ENCODE data around the gene MCM5. TPM values are rescaled to one million over a fixed set of nuclear protein-coding genes. Genes with fewer than 3 reads are reported as not detected.

The MCM5 gene
- polyA plus RNA-seq, 3 donors: 23.4 to 39.8 (median 25.5) TPM

DNA sequence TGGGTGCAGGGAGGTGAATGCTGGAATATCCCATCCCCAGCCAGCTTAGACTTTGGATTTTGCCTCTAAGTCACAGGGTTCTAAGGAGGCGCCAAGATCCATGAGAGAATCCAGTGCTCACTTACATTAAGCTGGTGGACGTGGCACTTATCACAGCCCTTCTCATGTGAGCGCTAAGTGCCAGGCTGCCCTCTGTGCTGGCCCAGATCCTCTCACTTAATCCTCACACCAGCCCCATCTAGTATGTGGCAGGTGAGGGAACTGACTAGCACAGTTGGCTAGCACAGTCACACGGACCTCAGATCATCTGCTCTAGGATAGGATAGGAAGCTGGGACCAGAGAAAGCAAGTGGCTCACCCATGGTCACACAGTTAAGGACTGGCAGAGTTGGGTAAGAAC, 15.4 kb upstream of the MCM5 start:
- intact Hi-C loops (cut with micrococcal nuclease): loop anchor here in 1 of 2 donors (5.0 kb wide), 1 partner anchor 37 kb away; no protein-coding TSS in a partner anchor
- H3K36me3 ChIP-seq (replicated peaks in 1 of 2; ENCODE audit: control insufficient read depth in 1 of 2, insufficient read depth in 2 of 2, low read length in 2 of 2): peaks cover 53 to 62% of the 10 kb centered on the region in 2 donors
- TF ChIP-seq, protein P1, sequence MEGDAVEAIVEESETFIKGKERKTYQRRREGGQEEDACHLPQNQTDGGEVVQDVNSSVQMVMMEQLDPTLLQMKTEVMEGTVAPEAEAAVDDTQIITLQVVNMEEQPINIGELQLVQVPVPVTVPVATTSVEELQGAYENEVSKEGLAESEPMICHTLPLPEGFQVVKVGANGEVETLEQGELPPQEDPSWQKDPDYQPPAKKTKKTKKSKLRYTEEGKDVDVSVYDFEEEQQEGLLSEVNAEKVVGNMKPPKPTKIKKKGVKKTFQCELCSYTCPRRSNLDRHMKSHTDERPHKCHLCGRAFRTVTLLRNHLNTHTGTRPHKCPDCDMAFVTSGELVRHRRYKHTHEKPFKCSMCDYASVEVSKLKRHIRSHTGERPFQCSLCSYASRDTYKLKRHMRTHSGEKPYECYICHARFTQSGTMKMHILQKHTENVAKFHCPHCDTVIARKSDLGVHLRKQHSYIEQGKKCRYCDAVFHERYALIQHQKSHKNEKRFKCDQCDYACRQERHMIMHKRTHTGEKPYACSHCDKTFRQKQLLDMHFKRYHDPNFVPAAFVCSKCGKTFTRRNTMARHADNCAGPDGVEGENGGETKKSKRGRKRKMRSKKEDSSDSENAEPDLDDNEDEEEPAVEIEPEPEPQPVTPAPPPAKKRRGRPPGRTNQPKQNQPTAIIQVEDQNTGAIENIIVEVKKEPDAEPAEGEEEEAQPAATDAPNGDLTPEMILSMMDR (IDR thresholded peaks at IDR 0.05): no peak

DNA sequence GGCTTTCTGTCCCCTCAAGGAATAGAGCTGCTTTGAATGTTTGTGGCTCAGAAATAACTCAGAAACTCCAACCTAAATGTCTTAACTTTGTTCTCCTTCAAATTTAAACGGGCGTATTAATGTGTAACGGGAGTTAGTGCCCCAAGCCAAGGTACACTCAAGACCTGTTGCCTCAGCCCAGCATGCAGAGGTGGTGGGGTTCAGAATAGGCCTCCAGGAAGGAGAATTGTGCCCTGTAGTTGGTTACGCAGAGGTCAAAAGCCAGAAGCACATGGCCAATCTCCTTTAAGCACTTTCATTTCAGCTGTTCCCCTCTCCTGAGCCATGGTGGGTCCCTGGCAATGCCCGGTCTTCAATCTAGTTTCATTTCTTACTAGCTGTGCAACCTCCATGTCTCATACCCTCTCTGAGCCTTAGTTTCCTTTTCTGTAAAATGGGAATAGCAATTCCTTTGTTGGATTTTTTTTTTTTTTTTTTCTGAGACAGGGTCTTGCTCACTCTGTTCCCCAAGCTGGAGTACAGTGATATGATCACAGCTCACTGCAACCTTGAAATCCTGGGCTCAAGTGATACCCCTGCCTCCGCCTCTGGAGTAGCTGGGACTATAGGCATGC, 14.9 kb upstream of the MCM5 start:
- peaks cover 6 to 15% (median 15%) of the 10 kb centered on the region in 3 donors for H3K27me3 Mint-ChIP-seq (ENCODE audit: low read depth in 3 of 3)
- no peak for DNase-seq
- peak overlapping the region in 1 of 2 donors; percentile 35 for H3K4me3 Mint-ChIP-seq
- peaks cover 52% of the 10 kb centered on the region for H3K4me1 Mint-ChIP-seq
- peaks cover 77% of the 10 kb centered on the region for H4K20me1 ChIP-seq (ENCODE audit: insufficient read depth, low read length)
- H3K36me3 Mint-ChIP-seq: peaks cover 70 to 71% of the 10 kb centered on the region in 2 donors
- H3K9me3 ChIP-seq (replicated peaks in 1 of 2; ENCODE audit: control insufficient read depth in 1 of 2, insufficient read depth in 1 of 2, low read length in 2 of 2): no peaks in the 10 kb centered on the region
- H3K9ac ChIP-seq (ENCODE audit: insufficient read depth, low read length, poor library complexity, severe bottlenecking): no peak overlapping the region
- H3K27ac Mint-ChIP-seq: peak overlapping the region in 3 of 7 donors; percentile 38 to 76 (median 57)
- peaks cover 47 to 53% of the 10 kb centered on the region in 2 donors for H3K4me1 ChIP-seq (ENCODE audit: control insufficient read depth in 1 of 2, insufficient read depth in 2 of 2, low read length in 2 of 2)
- TF ChIP-seq, protein P1 (IDR thresholded peaks at IDR 0.05): no peak
- H3K4me3 ChIP-seq (replicated peaks in 1 of 3; ENCODE audit: low read depth in 2 of 3, low read length in 3 of 3): no peak overlapping the region
- intact Hi-C loops (cut with micrococcal nuclease): loop anchor here in 1 of 2 donors (5.0 kb wide), 1 partner anchor 38 kb away; no protein-coding TSS in a partner anchor
- peaks cover 0 to 3% (median 0%) of the 10 kb centered on the region in 7 donors for H3K9me3 Mint-ChIP-seq
- H3K36me3 ChIP-seq (replicated peaks in 1 of 2; ENCODE audit: control insufficient read depth in 1 of 2, insufficient read depth in 2 of 2, low read length in 2 of 2): peaks cover 59 to 67% of the 10 kb centered on the region in 2 donors
- no peak overlapping the region for H3K4me2 ChIP-seq (replicated peaks; ENCODE audit: extremely low read depth, low read length, poor library complexity, severe bottlenecking)
- H3K27ac ChIP-seq (ENCODE audit: low read depth in 1 of 2, low read length in 2 of 2): no peak overlapping the region
- 100% methylated on average over 1 of the region's 6 CpGs for WGBS (ENCODE audit: insufficient coverage)
- no peaks in the 10 kb centered on the region for H3K27me3 ChIP-seq (ENCODE audit: control insufficient read depth in 2 of 2, insufficient read depth in 2 of 2, low read length in 2 of 2)
- H3K79me2 ChIP-seq (ENCODE audit: insufficient read depth, low read length): peaks cover 26% of the 10 kb centered on the region
- no peak overlapping the region for H2AFZ ChIP-seq (ENCODE audit: insufficient read depth, low read depth, low read length, poor library complexity, severe bottlenecking)

More for the DNA sequence above, 15.4 kb upstream of the MCM5 start:
- Mint-ChIP-seq H3K27ac (peak overlapping the region in 2 of 7 donors; percentile 38 to 76), H3K4me1 (peaks cover 56% of the 10 kb centered on the region), H3K4me3 (peak overlapping the region; percentile 20 to 78), H3K9me3 (peaks cover 0 to 3% (median 0%) of the 10 kb centered on the region in 7 donors), H3K36me3 (peaks cover 65% of the 10 kb centered on the region in 2 donors), H3K27me3 (ENCODE audit: low read depth in 3 of 3) (peaks cover 6 to 15% (median 15%) of the 10 kb centered on the region in 3 donors)
- Histone ChIP-seq H3K9ac (ENCODE audit: insufficient read depth, low read length, poor library complexity, severe bottlenecking) (no peak overlapping the region), H3K27me3 (ENCODE audit: control insufficient read depth in 2 of 2, insufficient read depth in 2 of 2, low read length in 2 of 2) (no peaks in the 10 kb centered on the region), H3K27ac (ENCODE audit: low read depth in 1 of 2, low read length in 2 of 2) (no peak overlapping the region), H3K4me3 (replicated peaks in 1 of 3; ENCODE audit: low read depth in 2 of 3, low read length in 3 of 3) (peak overlapping the region in 1 of 3 experiments; percentile 6), H3K79me2 (ENCODE audit: insufficient read depth, low read length) (peaks cover 26% of the 10 kb centered on the region), H2AFZ (ENCODE audit: insufficient read depth, low read depth, low read length, poor library complexity, severe bottlenecking) (no peak overlapping the region), H3K4me1 (ENCODE audit: control insufficient read depth in 1 of 2, insufficient read depth in 2 of 2, low read length in 2 of 2) (peaks cover 52 to 58% of the 10 kb centered on the region in 2 donors), H3K9me3 (replicated peaks in 1 of 2; ENCODE audit: control insufficient read depth in 1 of 2, insufficient read depth in 1 of 2, low read length in 2 of 2) (no peaks in the 10 kb centered on the region), H3K4me2 (replicated peaks; ENCODE audit: extremely low read depth, low read length, poor library complexity, severe bottlenecking) (peak overlapping the region; percentile 23), H4K20me1 (ENCODE audit: insufficient read depth, low read length) (peaks cover 72% of the 10 kb centered on the region)
- DNase-seq: no peak
- 78% methylated on average over 1 of the region's 4 CpGs for WGBS (ENCODE audit: insufficient coverage)
